ENCODE measurements around the gene SLC38A8.

Gene SLC38A8

GRCh38 chr16:84079664-84080063 lies 37.1 kb upstream of the SLC38A8 start:
- no peak overlapping the region for H3K4me3 ChIP-seq (ENCODE audit: low read depth, low read length)
- DNase-seq (ENCODE audit: low read depth) = no peak
- TF ChIP-seq MYC (IDR thresholded peaks at IDR 0.05; ENCODE audit: low read depth, low read length) (no peak), CTCF (IDR thresholded peaks at IDR 0.05; ENCODE audit: low read depth, low read length) (no peak), MAX (IDR thresholded peaks at IDR 0.05; ENCODE audit: low read depth, low read length) (no peak), POLR2A (IDR thresholded peaks at IDR 0.05; ENCODE audit: extremely low read depth, insufficient read length) (no peak)

- DNase-seq (ENCODE audit: low read depth) = no peak
These were observed 32.8 kb upstream of the SLC38A8 start for GRCh38 chr16:84075376-84075775.

GRCh38 chr16:84074721-84075120 lies 32.1 kb upstream of the SLC38A8 start:
- TF ChIP-seq MAX (IDR thresholded peaks at IDR 0.05; ENCODE audit: low read depth, low read length) = no peak
- TF ChIP-seq MYC (IDR thresholded peaks at IDR 0.05; ENCODE audit: low read depth, low read length) = no peak
- TF ChIP-seq CTCF (IDR thresholded peaks at IDR 0.05; ENCODE audit: low read depth, low read length) = no peak
- TF ChIP-seq POLR2A (IDR thresholded peaks at IDR 0.05; ENCODE audit: extremely low read depth, insufficient read length) = no peak
- no peak for DNase-seq (ENCODE audit: low read depth)
- no peak overlapping the region for H3K4me3 ChIP-seq (ENCODE audit: low read depth, low read length)

More at GRCh38 chr16:84075376-84075775, 32.8 kb upstream of the SLC38A8 start:
- H3K4me3 ChIP-seq (ENCODE audit: low read depth, low read length) = no peak overlapping the region
- TF ChIP-seq MAX (IDR thresholded peaks at IDR 0.05; ENCODE audit: low read depth, low read length) (no peak), MYC (IDR thresholded peaks at IDR 0.05; ENCODE audit: low read depth, low read length) (no peak), POLR2A (IDR thresholded peaks at IDR 0.05; ENCODE audit: extremely low read depth, insufficient read length) (no peak), CTCF (IDR thresholded peaks at IDR 0.05; ENCODE audit: low read depth, low read length) (no peak)

GRCh38 chr16:84072014-84072413 lies 29.4 kb upstream of the SLC38A8 start:
- no peak overlapping the region for H3K4me3 ChIP-seq (ENCODE audit: low read depth, low read length)
- DNase-seq (ENCODE audit: low read depth) = no peak
- no peak for TF ChIP-seq POLR2A (IDR thresholded peaks at IDR 0.05; ENCODE audit: extremely low read depth, insufficient read length)
- no peak for TF ChIP-seq MYC (IDR thresholded peaks at IDR 0.05; ENCODE audit: low read depth, low read length)
- TF ChIP-seq MAX (IDR thresholded peaks at IDR 0.05; ENCODE audit: low read depth, low read length) = no peak
- no peak for TF ChIP-seq CTCF (IDR thresholded peaks at IDR 0.05; ENCODE audit: low read depth, low read length)

GRCh38 chr16:84071121-84071520 lies 28.5 kb upstream of the SLC38A8 start:
- TF ChIP-seq MYC (IDR thresholded peaks at IDR 0.05; ENCODE audit: low read depth, low read length) = no peak
- no peak for TF ChIP-seq POLR2A (IDR thresholded peaks at IDR 0.05; ENCODE audit: extremely low read depth, insufficient read length)
- TF ChIP-seq MAX (IDR thresholded peaks at IDR 0.05; ENCODE audit: low read depth, low read length) = no peak
- TF ChIP-seq CTCF (IDR thresholded peaks at IDR 0.05; ENCODE audit: low read depth, low read length) = no peak
- no peak for DNase-seq (ENCODE audit: low read depth)
- no peak overlapping the region for H3K4me3 ChIP-seq (ENCODE audit: low read depth, low read length)

GRCh38 chr16:84069540-84069939 lies 26.9 kb upstream of the SLC38A8 start:
- no peak for DNase-seq (ENCODE audit: low read depth)
- TF ChIP-seq CTCF (IDR thresholded peaks at IDR 0.05; ENCODE audit: low read depth, low read length) = no peak
- no peak for TF ChIP-seq MYC (IDR thresholded peaks at IDR 0.05; ENCODE audit: low read depth, low read length)
- no peak for TF ChIP-seq POLR2A (IDR thresholded peaks at IDR 0.05; ENCODE audit: extremely low read depth, insufficient read length)
- TF ChIP-seq MAX (IDR thresholded peaks at IDR 0.05; ENCODE audit: low read depth, low read length) = no peak
- H3K4me3 ChIP-seq (ENCODE audit: low read depth, low read length) = no peak overlapping the region
